HL-60 (cell line): ENCODE measurements around the gene PHLDA1.

ENCODE experiments used
- CTCF ChIP-seq: IDR thresholded peaks from one replicate; pipeline ENCODE4 v1.5.1; 2011; ENCODE audit warnings: low read length, control low read depth, inconsistent platforms; ENCODE audit not compliant: insufficient read depth
- GABPA ChIP-seq: IDR thresholded peaks from 2 replicates; pipeline ENCODE4 v1.6.1; 2012; ENCODE audit warnings: low read depth
- POLR2AphosphoS5 ChIP-seq: IDR thresholded peaks from 2 replicates; pipeline ENCODE4 v1.6.1; 2012; ENCODE audit warnings: low read depth
- SPI1 ChIP-seq: IDR thresholded peaks from 2 replicates; pipeline ENCODE4 v1.6.1; 2012; ENCODE audit warnings: low read depth, mild to moderate bottlenecking, borderline replicate concordance
- TF ChIP-seq, protein P1 (sequence below): IDR thresholded peaks from 2 replicates; pipeline ENCODE4 v1.6.1; 2012; ENCODE audit warnings: low read depth; ENCODE audit not compliant: insufficient replicate concordance

GRCh38 chr12:76047742-76048141 is 16.2 kb upstream of the PHLDA1 start:
- TF ChIP-seq CTCF (no peak), GABPA (no peak), POLR2AphosphoS5 (no peak), SPI1 (no peak)
- TF ChIP-seq, protein P1, sequence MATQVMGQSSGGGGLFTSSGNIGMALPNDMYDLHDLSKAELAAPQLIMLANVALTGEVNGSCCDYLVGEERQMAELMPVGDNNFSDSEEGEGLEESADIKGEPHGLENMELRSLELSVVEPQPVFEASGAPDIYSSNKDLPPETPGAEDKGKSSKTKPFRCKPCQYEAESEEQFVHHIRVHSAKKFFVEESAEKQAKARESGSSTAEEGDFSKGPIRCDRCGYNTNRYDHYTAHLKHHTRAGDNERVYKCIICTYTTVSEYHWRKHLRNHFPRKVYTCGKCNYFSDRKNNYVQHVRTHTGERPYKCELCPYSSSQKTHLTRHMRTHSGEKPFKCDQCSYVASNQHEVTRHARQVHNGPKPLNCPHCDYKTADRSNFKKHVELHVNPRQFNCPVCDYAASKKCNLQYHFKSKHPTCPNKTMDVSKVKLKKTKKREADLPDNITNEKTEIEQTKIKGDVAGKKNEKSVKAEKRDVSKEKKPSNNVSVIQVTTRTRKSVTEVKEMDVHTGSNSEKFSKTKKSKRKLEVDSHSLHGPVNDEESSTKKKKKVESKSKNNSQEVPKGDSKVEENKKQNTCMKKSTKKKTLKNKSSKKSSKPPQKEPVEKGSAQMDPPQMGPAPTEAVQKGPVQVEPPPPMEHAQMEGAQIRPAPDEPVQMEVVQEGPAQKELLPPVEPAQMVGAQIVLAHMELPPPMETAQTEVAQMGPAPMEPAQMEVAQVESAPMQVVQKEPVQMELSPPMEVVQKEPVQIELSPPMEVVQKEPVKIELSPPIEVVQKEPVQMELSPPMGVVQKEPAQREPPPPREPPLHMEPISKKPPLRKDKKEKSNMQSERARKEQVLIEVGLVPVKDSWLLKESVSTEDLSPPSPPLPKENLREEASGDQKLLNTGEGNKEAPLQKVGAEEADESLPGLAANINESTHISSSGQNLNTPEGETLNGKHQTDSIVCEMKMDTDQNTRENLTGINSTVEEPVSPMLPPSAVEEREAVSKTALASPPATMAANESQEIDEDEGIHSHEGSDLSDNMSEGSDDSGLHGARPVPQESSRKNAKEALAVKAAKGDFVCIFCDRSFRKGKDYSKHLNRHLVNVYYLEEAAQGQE: no peak
